ENCODE results near the gene DNAH17. TPM values are rescaled to one million over a fixed set of nuclear protein-coding genes. Genes with fewer than 3 reads are reported as not detected.

DNAH17 gene
- total and polyA plus RNA-seq, 2 of the 13 experiments (the other 11 are each of a cell fraction or from before 2014, with no cell fraction given), result 0.86 to 1.6 TPM

- no peak for DNase-seq (ENCODE audit: low spot score)
- TF ChIP-seq HNF4G (IDR thresholded peaks at IDR 0.05; ENCODE audit: borderline replicate concordance, low read depth, low read length) (no peak), HNF4G (CRISPR knock-in tag; IDR thresholded peaks at IDR 0.05; ENCODE audit: borderline replicate concordance, low read depth) (no peak), ZNF788 (CRISPR knock-in tag; IDR thresholded peaks at IDR 0.05; ENCODE audit: borderline replicate concordance) (0 out of 2 replicates have a peak, but pooled peaks have one; percentile 25), ZMYM3 (CRISPR knock-in tag; IDR thresholded peaks at IDR 0.05) (no peak), ZNF800 (CRISPR knock-in tag; IDR thresholded peaks at IDR 0.05) (no peak), SAFB2 (CRISPR knock-in tag; IDR thresholded peaks at IDR 0.05; ENCODE audit: borderline replicate concordance, low read depth) (no peak), ZNF280B (CRISPR knock-in tag; IDR thresholded peaks at IDR 0.05; ENCODE audit: borderline replicate concordance) (0 out of 2 replicates have a peak, but pooled peaks have one; percentile 14), NONO (IDR thresholded peaks at IDR 0.05) (no peak), NONO (CRISPR knock-in tag; conservative IDR thresholded peaks at IDR 0.05) (no peak), CTCF (CRISPR knock-in tag; IDR thresholded peaks at IDR 0.05) (peak; percentile 18; the same call in 1 of the 2 replicates)
- no TSS peak for BruUV-seq (replicated peaks)
- ATAC-seq, result peak; percentile 35
- no peaks in the 10 kb centered on the region for H3K9me3 ChIP-seq (ENCODE audit: low read length)
- no peak overlapping the region for H3K4me2 ChIP-seq (ENCODE audit: low read depth, low read length)
- H3K4me3 ChIP-seq (replicated peaks in 1 of 3; ENCODE audit: insufficient read depth in 1 of 3, low read depth in 2 of 3, low read length in 3 of 3), result no peak overlapping the region
- H3K79me2 ChIP-seq (ENCODE audit: insufficient read depth, low read length), result no peaks in the 10 kb centered on the region
- intact Hi-C loops (cut with micrococcal nuclease; ENCODE audit: unreplicated experiment) (loop anchor here (5.0 kb wide), 1 partner anchor 1274 kb away; no protein-coding TSS in a partner anchor), in situ Hi-C loops (cut with HindIII; ENCODE audit: extremely low pct_ligation_motif_present, low pct_unique_long_range_greater_than_20kb) (no loop called here)
- peaks cover 1 to 36% of the 10 kb centered on the region in 2 experiments; a peak in 4 of 5 replicates for H3K27me3 ChIP-seq (ENCODE audit: control insufficient read depth in 1 of 2, insufficient read depth in 2 of 2, low read length in 2 of 2)
- FAIRE-seq, result no peak
- no peak overlapping the region for H3K9ac ChIP-seq (ENCODE audit: insufficient read depth, low read depth, low read length)
- CTCF ChIA-PET (ENCODE audit: low intra/inter-chr PET ratio, low total read pairs), result no interaction called here
- H3K4me1 ChIP-seq (ENCODE audit: insufficient read depth, low read length), result peaks cover 16% of the 10 kb centered on the region
- POLR2A ChIA-PET, result no interaction called here
- no peaks in the 10 kb centered on the region for H3K36me3 ChIP-seq (replicated peaks in 1 of 2; ENCODE audit: control insufficient read depth in 1 of 2, insufficient read depth in 2 of 2, low read length in 2 of 2)
- no peak overlapping the region for H2AFZ ChIP-seq (ENCODE audit: low read length)
- 46% methylated on average over 19 of the region's 20 CpGs for WGBS (ENCODE audit: low lambda C conversion rate)
- no peak overlapping the region for H3K27ac ChIP-seq (ENCODE audit: extremely low read length, insufficient read depth, low read length)
- H4K20me1 ChIP-seq (ENCODE audit: insufficient read depth, low read length), result no peaks in the 10 kb centered on the region
Measured at GRCh38 chr17:78450696-78451345, 126.4 kb downstream of the DNAH17 start.

Data from HepG2 (cell line).